Astrocyte (in vitro differentiated cells and primary cell): ENCODE data around the gene TMEM41B. TPM values are rescaled to one million over a fixed set of nuclear protein-coding genes. Genes with fewer than 3 reads are reported as not detected.
A peak's percentile ranks its signal among the peaks of the same experiment; 100 is the strongest.

ENCODE experiments used
- DNase-seq: peaks from one replicate; pipeline ENCODE4 v3.0.0-alpha.2; 2010; ENCODE audit warnings: low read depth
- FAIRE-seq: peaks from 2 replicates; lab custom pipeline; 2011; peaks lifted over from hg19 to GRCh38; lab: Jason Lieb, UNC
- H2AFZ ChIP-seq: 2 replicates; pipeline ENCODE4 v1.6.0; 2012; ENCODE audit warnings: low read depth, low read length, inconsistent platforms
- H3K27ac ChIP-seq: 2 replicates; pipeline ENCODE4 v1.5.1; 2011; ENCODE audit warnings: low read depth, low read length, inconsistent platforms
- H3K27me3 ChIP-seq: 2 replicates; pipeline ENCODE4 v1.6.0; 2011; ENCODE audit warnings: low read length, inconsistent platforms; ENCODE audit not compliant: insufficient read depth
- H3K36me3 ChIP-seq: 2 replicates; pipeline ENCODE4 v1.5.1; 2011; ENCODE audit warnings: low read length, inconsistent platforms; ENCODE audit not compliant: insufficient read depth
- H3K4me1 ChIP-seq: 2 replicates; pipeline ENCODE4 v1.5.1; 2011; ENCODE audit warnings: low read length, inconsistent platforms; ENCODE audit not compliant: insufficient read depth
- H3K4me2 ChIP-seq: 2 replicates; pipeline ENCODE4 v1.6.0; 2012; ENCODE audit warnings: low read length, inconsistent platforms
- H3K4me3 ChIP-seq: 2 replicates; pipeline ENCODE4 v1.5.1; 2011; ENCODE audit warnings: low read depth, mild to moderate bottlenecking, low read length, inconsistent platforms; ENCODE audit not compliant: insufficient read depth
- H3K79me2 ChIP-seq: 2 replicates; pipeline ENCODE4 v1.6.0; 2012; ENCODE audit warnings: mild to moderate bottlenecking, low read length, inconsistent platforms; ENCODE audit not compliant: insufficient read depth
- H3K9ac ChIP-seq: 2 replicates; pipeline ENCODE4 v1.6.0; 2012; ENCODE audit warnings: mild to moderate bottlenecking, low read length, inconsistent platforms
- H3K9me3 ChIP-seq: 2 replicates; pipeline ENCODE4 v1.5.1; 2012; ENCODE audit warnings: low read depth, mild to moderate bottlenecking, low read length, inconsistent platforms; ENCODE audit not compliant: insufficient read depth
- H4K20me1 ChIP-seq: 2 replicates; pipeline ENCODE4 v1.6.0; 2012; ENCODE audit warnings: low read length, inconsistent platforms; ENCODE audit not compliant: insufficient read depth
- H3K27ac Mint-ChIP-seq: one replicate; pipeline ENCODE4 v1.8.0; 2021; ENCODE audit warnings: mild to moderate bottlenecking, mixed read lengths; ENCODE audit not compliant: unreplicated experiment
- H3K27me3 Mint-ChIP-seq: one replicate; pipeline ENCODE4 v1.8.0; 2021; ENCODE audit warnings: low read depth, mixed read lengths; ENCODE audit not compliant: unreplicated experiment
- H3K36me3 Mint-ChIP-seq: one replicate; pipeline ENCODE4 v1.8.0; 2021; ENCODE audit warnings: low read depth, mixed read lengths; ENCODE audit not compliant: unreplicated experiment
- H3K4me1 Mint-ChIP-seq: one replicate; pipeline ENCODE4 v1.8.0; 2021; ENCODE audit warnings: low read depth, mixed read lengths; ENCODE audit not compliant: unreplicated experiment
- H3K4me3 Mint-ChIP-seq: one replicate; pipeline ENCODE4 v1.8.0; 2021; ENCODE audit warnings: mild to moderate bottlenecking, moderate library complexity, mixed read lengths; ENCODE audit not compliant: unreplicated experiment
- H3K9me3 Mint-ChIP-seq: one replicate; pipeline ENCODE4 v1.8.0; 2021; ENCODE audit warnings: mild to moderate bottlenecking, mixed read lengths; ENCODE audit not compliant: unreplicated experiment
- EZH2 ChIP-seq: IDR thresholded peaks from 2 replicates; pipeline ENCODE4 v1.6.1; 2012; ENCODE audit warnings: mild to moderate bottlenecking, low read length, inconsistent platforms; ENCODE audit not compliant: insufficient read depth
- total RNA-seq: library from RNA; stranded (reverse); gene quantifications from 2 replicates; pipeline ENCODE4 v1.2.1, GENCODE V29; 2021
- TF ChIP-seq, protein P1 (sequence below): IDR thresholded peaks from 2 replicates; pipeline ENCODE4 v1.5.1; 2011; ENCODE audit warnings: low read depth, mild to moderate bottlenecking, inconsistent platforms, low read length, moderate library complexity; ENCODE audit not compliant: insufficient read depth

TMEM41B gene
- total RNA-seq, 1 donor from 2014 or later, result 43.8 TPM

DNA sequence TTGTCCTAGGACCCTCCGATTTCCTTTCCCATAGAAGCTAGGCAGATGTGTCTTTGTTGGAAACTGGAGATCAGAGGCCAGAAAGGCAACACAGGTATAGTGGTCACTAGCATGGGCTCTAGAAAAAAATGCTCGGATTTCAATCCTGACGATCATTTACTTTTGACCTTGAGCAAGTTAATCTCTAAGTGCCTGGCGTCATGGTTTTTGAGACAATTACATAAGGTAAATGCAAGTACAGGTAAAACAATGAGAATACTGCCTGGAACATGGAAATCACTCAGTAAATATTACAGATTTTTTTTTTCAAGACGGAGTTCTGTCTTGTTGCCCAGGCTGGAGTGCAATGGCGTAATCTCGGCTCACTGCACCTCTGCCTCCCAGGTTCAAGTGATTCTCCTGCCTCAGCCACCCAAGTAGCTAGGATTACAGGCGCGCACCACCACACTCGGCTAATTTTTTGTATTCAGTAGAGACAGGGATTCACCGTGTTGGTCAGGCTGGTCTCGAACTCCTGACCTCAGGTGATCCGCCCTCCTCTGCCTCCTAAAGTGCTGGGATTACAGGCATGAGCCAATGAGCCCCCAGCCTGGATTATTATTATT, 48.2 kb downstream of the TMEM41B start:
- H3K4me3 ChIP-seq, result no peak overlapping the region
- no peaks in the 10 kb centered on the region for H3K27me3 ChIP-seq
- no peaks in the 10 kb centered on the region for H3K27me3 Mint-ChIP-seq
- TF ChIP-seq, protein P1, sequence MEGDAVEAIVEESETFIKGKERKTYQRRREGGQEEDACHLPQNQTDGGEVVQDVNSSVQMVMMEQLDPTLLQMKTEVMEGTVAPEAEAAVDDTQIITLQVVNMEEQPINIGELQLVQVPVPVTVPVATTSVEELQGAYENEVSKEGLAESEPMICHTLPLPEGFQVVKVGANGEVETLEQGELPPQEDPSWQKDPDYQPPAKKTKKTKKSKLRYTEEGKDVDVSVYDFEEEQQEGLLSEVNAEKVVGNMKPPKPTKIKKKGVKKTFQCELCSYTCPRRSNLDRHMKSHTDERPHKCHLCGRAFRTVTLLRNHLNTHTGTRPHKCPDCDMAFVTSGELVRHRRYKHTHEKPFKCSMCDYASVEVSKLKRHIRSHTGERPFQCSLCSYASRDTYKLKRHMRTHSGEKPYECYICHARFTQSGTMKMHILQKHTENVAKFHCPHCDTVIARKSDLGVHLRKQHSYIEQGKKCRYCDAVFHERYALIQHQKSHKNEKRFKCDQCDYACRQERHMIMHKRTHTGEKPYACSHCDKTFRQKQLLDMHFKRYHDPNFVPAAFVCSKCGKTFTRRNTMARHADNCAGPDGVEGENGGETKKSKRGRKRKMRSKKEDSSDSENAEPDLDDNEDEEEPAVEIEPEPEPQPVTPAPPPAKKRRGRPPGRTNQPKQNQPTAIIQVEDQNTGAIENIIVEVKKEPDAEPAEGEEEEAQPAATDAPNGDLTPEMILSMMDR, result no peak
- no peak for TF ChIP-seq EZH2
- no peak for FAIRE-seq
- H3K27ac ChIP-seq, result no peak overlapping the region
- peaks cover 6% of the 10 kb centered on the region for H3K4me1 ChIP-seq
- no peaks in the 10 kb centered on the region for H3K9me3 Mint-ChIP-seq
- peak overlapping the region; percentile 82 for H3K4me3 Mint-ChIP-seq
- H3K36me3 Mint-ChIP-seq, result peaks cover 4% of the 10 kb centered on the region
- peak overlapping the region; percentile 83 for H3K4me2 ChIP-seq
- H3K9ac ChIP-seq, result peak overlapping the region; percentile 92
- no peak overlapping the region for H2AFZ ChIP-seq
- H3K9me3 ChIP-seq, result no peaks in the 10 kb centered on the region
- H3K27ac Mint-ChIP-seq, result peak overlapping the region; percentile 94
- H3K36me3 ChIP-seq, result no peaks in the 10 kb centered on the region
- H3K79me2 ChIP-seq, result peaks cover 34% of the 10 kb centered on the region
- peaks cover 23% of the 10 kb centered on the region for H4K20me1 ChIP-seq
- no peak for DNase-seq
- peaks cover 21% of the 10 kb centered on the region for H3K4me1 Mint-ChIP-seq

DNA sequence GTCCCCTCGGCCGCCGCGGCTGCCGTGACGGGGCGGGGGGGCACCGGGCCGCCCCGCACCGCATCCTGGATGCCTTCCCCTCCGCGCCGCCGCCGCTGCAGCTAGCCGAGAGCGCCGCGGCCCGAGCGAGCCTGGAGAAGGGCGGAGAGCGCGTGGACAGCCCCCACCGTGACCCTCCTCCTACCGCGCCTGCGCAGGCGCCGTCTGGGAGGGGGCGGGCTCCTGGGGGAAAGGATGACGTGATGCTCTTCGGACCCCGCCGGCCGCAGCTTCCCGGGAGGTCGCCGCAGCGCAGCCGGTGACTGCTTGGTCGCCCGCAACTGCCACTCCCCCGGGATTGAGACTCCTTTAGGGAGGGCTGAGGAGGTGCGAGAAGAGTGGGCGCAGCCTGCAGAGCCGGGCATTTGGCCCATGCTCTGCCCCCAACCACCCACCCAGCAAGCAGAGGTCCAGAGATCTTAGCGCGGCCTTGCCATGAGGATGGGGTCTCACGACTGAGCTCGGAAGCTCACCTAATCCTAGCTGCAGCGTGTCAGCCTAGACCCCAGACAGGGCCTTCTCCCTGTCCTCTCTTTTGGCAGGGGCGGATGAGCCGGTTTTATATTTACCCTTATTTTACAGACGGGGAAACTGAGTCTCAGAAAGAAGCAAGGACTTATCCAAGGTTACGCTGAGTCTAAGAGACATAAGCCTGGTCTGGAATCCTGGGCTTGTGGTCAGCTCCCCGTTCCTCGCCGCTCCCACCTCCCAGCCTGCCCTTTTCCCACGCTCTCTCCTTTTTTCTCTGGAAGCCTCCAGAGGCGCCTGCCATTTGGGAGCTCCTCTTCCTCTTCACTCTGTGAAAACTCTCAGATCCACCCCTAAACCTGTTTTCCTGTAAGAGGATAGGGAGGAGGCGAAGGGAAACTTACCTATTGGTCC, 48.9 kb downstream of the TMEM41B start, which contains the start of gene DENND5A:
Gene DENND5A, minus strand, starts transcription at position 140 of the 921 bp plus-strand sequence. CDS start 281 bp downstream, outside the sequence.
- peaks cover 22% of the 10 kb centered on the region for H3K4me1 Mint-ChIP-seq
- H3K4me3 ChIP-seq, result peak within 1 kb of the TSS; percentile 86
- FAIRE-seq (no peak), DNase-seq (peak; percentile 65)
- peak within 1 kb of the TSS; percentile 76 for H2AFZ ChIP-seq
- no peak for TF ChIP-seq EZH2
- TF ChIP-seq, protein P1, result no peak
- peak within 1 kb of the TSS; percentile 99 for H3K4me3 Mint-ChIP-seq
- H3K27ac Mint-ChIP-seq, result peak within 1 kb of the TSS; percentile 95
- H3K36me3 ChIP-seq, result no peaks in the 10 kb centered on the region
- peak within 1 kb of the TSS; percentile 86 for H3K27ac ChIP-seq
- H3K79me2 ChIP-seq, result peaks cover 42% of the 10 kb centered on the region
- no peaks in the 10 kb centered on the region for H3K9me3 ChIP-seq
- H3K9me3 Mint-ChIP-seq, result no peaks in the 10 kb centered on the region
- peak within 1 kb of the TSS; percentile 83 for H3K4me2 ChIP-seq
- peak within 1 kb of the TSS; percentile 92 for H3K9ac ChIP-seq
- peaks cover 6% of the 10 kb centered on the region for H3K4me1 ChIP-seq
- H3K27me3 Mint-ChIP-seq, result no peaks in the 10 kb centered on the region
- peaks cover 4% of the 10 kb centered on the region for H3K36me3 Mint-ChIP-seq
- no peaks in the 10 kb centered on the region for H3K27me3 ChIP-seq
- H4K20me1 ChIP-seq, result peaks cover 31% of the 10 kb centered on the region
